Fibroblast of lung (primary cell): ENCODE results near the gene RACGAP1. TPM values are rescaled to one million over a fixed set of nuclear protein-coding genes. Genes with fewer than 3 reads are reported as not detected.

Experiments used
- DNase-seq, 2 donors: peaks; one replicate each; pipeline versions ENCODE4 v3.0.0 to v3.0.0-alpha.2; 2010; ENCODE audit warnings: low read depth in 2 of 2
- H2AFZ ChIP-seq: 2 replicates; pipeline ENCODE4 v1.5.1; 2012; ENCODE audit warnings: low read length, control low read depth, inconsistent platforms
- H3K27ac ChIP-seq: 2 replicates; pipeline ENCODE4 v1.5.1; 2011; ENCODE audit warnings: low read length, control low read depth; ENCODE audit not compliant: insufficient read depth
- H3K27me3 ChIP-seq: 2 replicates; pipeline ENCODE4 v1.5.1; 2011; ENCODE audit warnings: mild to moderate bottlenecking, low read length; ENCODE audit not compliant: control insufficient read depth, insufficient read depth
- H3K36me3 ChIP-seq: 2 replicates; pipeline ENCODE4 v1.5.1; 2011; ENCODE audit warnings: low read length; ENCODE audit not compliant: control insufficient read depth, insufficient read depth
- H3K4me1 ChIP-seq: 2 replicates; pipeline ENCODE4 v1.5.1; 2011; ENCODE audit warnings: low read length; ENCODE audit not compliant: control insufficient read depth, insufficient read depth; ENCODE audit errors: extremely low read depth
- H3K4me2 ChIP-seq: 2 replicates; pipeline ENCODE4 v1.5.1; 2011; ENCODE audit warnings: low read length, control low read depth; ENCODE audit not compliant: insufficient read depth; ENCODE audit errors: extremely low read depth
- H3K4me3 ChIP-seq, 4 experiments: fragments of 200-600 bp in 1 of 4; sonication (generic) in 1 of 4; replicated peaks in 1 of 4; 2 replicates each; pipeline ENCODE4 v1.5.1; 2011 to 2016; ENCODE audit warnings: low read length in 4 of 4, low read depth in 3 of 4, mild to moderate bottlenecking in 3 of 4, control low read depth in 2 of 4, inconsistent platforms in 1 of 4, mixed read lengths in 1 of 4; ENCODE audit not compliant: insufficient read depth in 1 of 4; ENCODE audit errors: control extremely low read depth in 1 of 4
- H3K79me2 ChIP-seq: 2 replicates; pipeline ENCODE4 v1.5.1; 2012; ENCODE audit warnings: mild to moderate bottlenecking, low read length, inconsistent platforms; ENCODE audit not compliant: control insufficient read depth, insufficient read depth
- H3K9ac ChIP-seq: 2 replicates; pipeline ENCODE4 v1.5.1; 2011; ENCODE audit warnings: mild to moderate bottlenecking, low read length, control low read depth; ENCODE audit not compliant: insufficient read depth
- H3K9me3 ChIP-seq: 2 replicates; pipeline ENCODE4 v1.5.1; 2012; ENCODE audit warnings: low read depth, low read length; ENCODE audit not compliant: control insufficient read depth, insufficient read depth
- H4K20me1 ChIP-seq: 2 replicates; pipeline ENCODE4 v1.5.1; 2011; ENCODE audit warnings: low read length; ENCODE audit not compliant: control insufficient read depth, insufficient read depth; ENCODE audit errors: extremely low read depth
- EZH2 ChIP-seq: IDR thresholded peaks from 2 replicates; pipeline ENCODE4 v1.5.1; 2012; ENCODE audit warnings: low read length, control low read depth, mild to moderate bottlenecking; ENCODE audit errors: missing control alignments
- polyA plus RNA-seq, 2 donors: library from polyadenylated mRNA; depleted of rRNA in 1 of 2; stranded (reverse) in 1 of 2; unstranded in 1 of 2; fragments of >200 nt; gene quantifications; 2 replicates each; pipeline ENCODE4 v1.2.1, GENCODE V29; 2011 to 2012; ENCODE audit warnings: missing spikeins in 1 of 2
- total RNA-seq: library from RNA; depleted of rRNA; stranded (reverse); fragments of >200 nt; gene quantifications from 2 replicates; pipeline ENCODE4 v1.2.1, GENCODE V29; 2014
- TF ChIP-seq, protein P1 (sequence below), 2 donors: IDR thresholded peaks in 1 of 2; conservative IDR thresholded peaks in 1 of 2; 1 replicate in 1 of 2; 2 replicates in 1 of 2; pipeline ENCODE4 v1.5.1; 2011 to 2012; ENCODE audit warnings: low read length in 2 of 2, control low read depth in 1 of 2, inconsistent platforms in 1 of 2, low read depth in 1 of 2, mild to moderate bottlenecking in 1 of 2

Gene RACGAP1
- total and polyA plus RNA-seq, 2 donors (not counting 1 experiment from before 2014, with no cell fraction given), result 22.9 to 38.1 TPM

DNA sequence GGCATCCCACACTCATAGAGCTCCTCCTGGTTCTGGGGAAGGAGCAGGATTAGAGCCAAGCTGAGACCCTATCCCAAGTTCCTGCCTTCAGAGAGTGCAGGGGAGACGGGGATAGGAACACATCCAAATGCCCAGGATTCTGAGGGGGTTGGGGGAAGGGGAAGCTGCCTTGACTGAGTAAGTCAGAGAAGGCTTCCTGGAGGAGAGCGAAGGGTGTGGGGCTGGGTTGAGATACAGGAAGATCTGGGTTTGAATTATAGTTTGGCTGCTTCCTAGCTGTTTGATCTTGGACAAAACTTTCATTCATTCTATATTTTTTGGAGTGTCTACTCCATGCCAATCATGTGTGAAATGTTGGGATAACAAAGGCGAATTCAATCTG, 82.8 kb downstream of the RACGAP1 start:
- H3K27ac ChIP-seq, result no peak overlapping the region
- H3K4me3 ChIP-seq, result no peak overlapping the region
- no peaks in the 10 kb centered on the region for H3K27me3 ChIP-seq
- no peak overlapping the region for H2AFZ ChIP-seq
- no peaks in the 10 kb centered on the region for H3K79me2 ChIP-seq
- H3K9me3 ChIP-seq, result no peaks in the 10 kb centered on the region
- H3K4me1 ChIP-seq, result no peaks in the 10 kb centered on the region
- no peak overlapping the region for H3K4me2 ChIP-seq
- H3K9ac ChIP-seq, result no peak overlapping the region
- no peak for DNase-seq
- H3K36me3 ChIP-seq, result no peaks in the 10 kb centered on the region
- TF ChIP-seq, protein P1, sequence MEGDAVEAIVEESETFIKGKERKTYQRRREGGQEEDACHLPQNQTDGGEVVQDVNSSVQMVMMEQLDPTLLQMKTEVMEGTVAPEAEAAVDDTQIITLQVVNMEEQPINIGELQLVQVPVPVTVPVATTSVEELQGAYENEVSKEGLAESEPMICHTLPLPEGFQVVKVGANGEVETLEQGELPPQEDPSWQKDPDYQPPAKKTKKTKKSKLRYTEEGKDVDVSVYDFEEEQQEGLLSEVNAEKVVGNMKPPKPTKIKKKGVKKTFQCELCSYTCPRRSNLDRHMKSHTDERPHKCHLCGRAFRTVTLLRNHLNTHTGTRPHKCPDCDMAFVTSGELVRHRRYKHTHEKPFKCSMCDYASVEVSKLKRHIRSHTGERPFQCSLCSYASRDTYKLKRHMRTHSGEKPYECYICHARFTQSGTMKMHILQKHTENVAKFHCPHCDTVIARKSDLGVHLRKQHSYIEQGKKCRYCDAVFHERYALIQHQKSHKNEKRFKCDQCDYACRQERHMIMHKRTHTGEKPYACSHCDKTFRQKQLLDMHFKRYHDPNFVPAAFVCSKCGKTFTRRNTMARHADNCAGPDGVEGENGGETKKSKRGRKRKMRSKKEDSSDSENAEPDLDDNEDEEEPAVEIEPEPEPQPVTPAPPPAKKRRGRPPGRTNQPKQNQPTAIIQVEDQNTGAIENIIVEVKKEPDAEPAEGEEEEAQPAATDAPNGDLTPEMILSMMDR (conservative IDR thresholded peaks at IDR 0.05 in 1 of 2, IDR thresholded peaks at IDR 0.05 in 1 of 2; ENCODE audit: low read depth in 1 of 2, low read length in 2 of 2), result no peak
- no peak for TF ChIP-seq EZH2
- H4K20me1 ChIP-seq, result no peaks in the 10 kb centered on the region

DNA sequence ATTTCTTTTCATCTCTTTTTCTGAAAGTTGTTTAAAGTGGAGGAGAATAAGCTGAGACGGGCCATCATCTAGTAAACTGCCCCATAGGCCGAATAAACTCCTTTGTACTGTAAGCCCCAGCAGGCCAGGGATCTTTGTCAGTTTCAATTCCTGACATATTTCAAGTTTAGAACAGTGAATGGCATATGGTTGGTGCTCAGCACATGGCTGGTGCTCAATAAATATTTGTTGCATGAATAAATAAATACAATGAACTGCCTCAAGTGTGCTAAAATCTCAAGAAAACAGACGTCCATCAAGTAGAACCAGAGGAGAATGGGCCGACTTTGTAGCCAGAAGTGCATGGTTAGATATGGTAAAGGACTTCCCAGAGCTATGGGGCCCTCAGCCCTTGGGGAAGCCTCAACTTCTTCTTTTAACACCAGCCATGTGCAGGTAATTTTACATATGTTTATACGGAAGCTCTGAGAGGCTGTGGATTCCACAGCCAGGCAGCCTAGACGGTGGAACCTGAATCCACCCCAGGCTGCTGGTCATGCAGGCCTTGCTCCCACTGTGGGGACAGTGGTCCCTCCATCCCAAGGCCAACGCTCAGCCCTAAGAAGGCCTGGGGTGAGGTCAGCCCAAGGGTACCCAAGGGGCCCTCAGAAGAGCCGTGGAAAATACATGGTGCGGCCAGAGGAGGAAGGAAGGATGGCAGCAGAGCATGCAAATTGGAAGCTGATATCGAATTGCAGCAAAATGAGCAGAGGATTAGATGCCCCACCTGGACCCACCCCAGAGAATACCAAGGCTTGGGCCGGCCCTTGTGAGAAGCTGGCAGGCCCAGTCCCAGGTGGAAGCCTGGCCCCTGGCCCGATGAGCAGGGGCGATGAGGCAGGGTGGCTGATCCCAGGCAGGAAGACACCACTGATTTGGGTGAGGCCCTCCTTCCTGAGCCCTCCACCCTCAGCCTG, 83.5 kb downstream of the RACGAP1 start:
- Histone ChIP-seq H3K9me3 (no peaks in the 10 kb centered on the region), H3K9ac (no peak overlapping the region), H3K79me2 (no peaks in the 10 kb centered on the region), H3K36me3 (no peaks in the 10 kb centered on the region), H3K27ac (no peak overlapping the region), H3K27me3 (no peaks in the 10 kb centered on the region), H3K4me1 (no peaks in the 10 kb centered on the region), H3K4me3 (no peak overlapping the region), H4K20me1 (no peaks in the 10 kb centered on the region), H2AFZ (no peak overlapping the region), H3K4me2 (no peak overlapping the region)
- no peak for DNase-seq
- TF ChIP-seq, protein P1 (conservative IDR thresholded peaks at IDR 0.05 in 1 of 2, IDR thresholded peaks at IDR 0.05 in 1 of 2; ENCODE audit: low read depth in 1 of 2, low read length in 2 of 2), result no peak
- no peak for TF ChIP-seq EZH2

DNA sequence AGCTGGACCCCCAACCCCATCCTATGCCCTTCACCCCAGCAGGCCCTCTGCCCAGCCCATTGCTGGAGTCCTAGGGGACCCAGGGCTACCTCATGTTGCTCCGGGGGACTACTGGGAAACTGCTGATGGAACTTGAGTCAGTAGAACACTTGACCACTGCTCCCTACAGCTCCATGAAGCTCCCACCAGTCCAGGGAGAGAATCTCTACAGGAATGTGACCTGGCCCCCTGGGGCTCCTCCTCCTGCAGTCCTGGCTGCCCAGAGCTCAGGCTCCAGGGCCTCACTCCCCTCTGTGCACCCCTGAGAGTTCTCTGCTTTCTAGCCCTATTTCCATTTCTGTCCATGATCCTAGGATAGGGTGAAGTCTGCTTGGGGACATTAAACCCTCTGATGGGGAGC, 85.6 kb downstream of the RACGAP1 start:
- no peak for TF ChIP-seq EZH2
- TF ChIP-seq, protein P1 (conservative IDR thresholded peaks at IDR 0.05 in 1 of 2, IDR thresholded peaks at IDR 0.05 in 1 of 2; ENCODE audit: low read depth in 1 of 2, low read length in 2 of 2), result no peak

More for the DNA sequence above, 85.6 kb downstream of the RACGAP1 start:
- H2AFZ ChIP-seq, result no peak overlapping the region
- H3K79me2 ChIP-seq, result no peaks in the 10 kb centered on the region
- no peak overlapping the region for H3K4me2 ChIP-seq
- no peak overlapping the region for H3K4me3 ChIP-seq
- no peaks in the 10 kb centered on the region for H4K20me1 ChIP-seq
- H3K27ac ChIP-seq, result no peak overlapping the region
- no peaks in the 10 kb centered on the region for H3K27me3 ChIP-seq
- DNase-seq, result no peak
- H3K4me1 ChIP-seq, result no peaks in the 10 kb centered on the region
- H3K9ac ChIP-seq, result no peak overlapping the region
- no peaks in the 10 kb centered on the region for H3K36me3 ChIP-seq
- no peaks in the 10 kb centered on the region for H3K9me3 ChIP-seq
